ENCODE measurements around the gene GANAB.

GRCh38 chr11:62621567-62622470 is 24.6 kb downstream of the GANAB start, which contains the start of gene B3GAT3:
- TF ChIP-seq EZH2 (IDR thresholded peaks at IDR 0.05; ENCODE audit: insufficient read depth, poor library complexity, severe bottlenecking) (no peak), EZH2phosphoT487 (IDR thresholded peaks at IDR 0.05; ENCODE audit: insufficient read depth, low read depth) (no peak)
